NOMO-1 treated with dmso at 0.1 percent for 144 hours (cell line): ENCODE data around the gene MRPL43.
"Not testable (repeated sequence)": the region's sequence is repeated elsewhere in the genome, so short reads cannot be mapped to it uniquely, and the experiment has no call there.

Experiments used
- DNase-seq: peaks from one replicate; lab custom pipeline; 2025; ENCODE audit not compliant: unreplicated experiment; lab: John Stamatoyannopoulos, UW

MRPL43 gene

DNA sequence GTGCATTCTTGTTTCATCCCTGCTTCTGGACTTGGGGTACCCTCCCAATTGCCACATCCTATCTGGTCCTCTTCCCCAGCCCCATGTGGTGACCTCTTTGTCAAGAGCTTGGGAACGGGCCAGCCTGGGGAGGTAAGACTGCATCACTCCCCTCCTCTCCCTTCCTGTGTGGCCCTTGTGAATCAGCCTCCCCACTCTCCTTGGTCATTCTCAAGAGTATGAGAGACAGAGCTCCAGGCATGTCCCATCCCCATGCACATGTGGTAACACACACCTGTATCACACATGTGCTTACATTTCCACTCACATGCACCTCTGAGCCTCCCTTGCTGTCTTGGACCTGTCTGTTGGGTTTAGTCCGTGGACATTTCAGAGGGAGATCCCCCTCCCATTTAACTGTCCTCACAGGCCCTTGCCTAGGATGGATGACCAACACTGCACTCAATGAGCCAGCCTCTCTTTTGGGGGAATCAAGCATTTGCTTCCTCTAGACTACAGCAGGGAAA, 2.6 kb downstream of the MRPL43 start:
- no peak for DNase-seq

DNA sequence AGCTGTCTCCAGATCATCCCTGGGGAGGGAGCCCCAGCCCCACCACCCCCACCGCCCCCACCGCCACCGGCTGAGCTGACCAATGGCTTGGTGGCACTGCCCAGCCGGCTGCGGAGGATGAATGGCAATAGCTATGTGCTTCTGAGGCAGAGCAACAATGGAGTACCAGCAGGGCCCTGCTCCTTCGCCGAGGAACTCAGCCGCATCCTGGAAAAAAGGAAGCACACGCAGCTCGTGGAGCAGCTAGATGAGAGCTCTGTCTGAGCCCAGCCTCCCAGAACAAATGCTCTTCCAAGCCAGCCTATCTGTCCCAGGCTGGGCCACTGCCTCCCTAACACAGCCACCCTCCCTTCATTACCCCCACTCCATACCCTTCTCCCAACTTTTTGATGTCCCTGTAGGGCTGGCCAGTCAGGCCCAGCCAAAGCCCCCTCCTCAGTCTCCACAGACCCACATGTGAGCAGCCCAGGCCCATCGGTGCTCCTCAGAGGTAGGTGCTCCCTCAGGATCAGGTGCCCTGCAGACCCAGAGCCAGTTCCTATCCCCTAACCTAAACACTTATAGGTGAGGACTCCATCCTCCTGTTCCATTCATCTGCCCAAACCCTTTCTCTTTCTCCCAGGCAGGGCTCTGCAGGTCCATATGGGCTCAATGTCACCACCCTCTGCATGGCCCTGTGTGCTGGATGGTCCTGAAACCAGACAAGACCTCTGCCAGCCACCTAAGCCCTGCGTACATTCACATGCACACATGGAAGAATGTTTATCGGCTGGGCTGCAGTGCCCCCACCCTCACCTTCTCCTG, 3.2 kb downstream of the MRPL43 start:
- no peak for DNase-seq

DNA sequence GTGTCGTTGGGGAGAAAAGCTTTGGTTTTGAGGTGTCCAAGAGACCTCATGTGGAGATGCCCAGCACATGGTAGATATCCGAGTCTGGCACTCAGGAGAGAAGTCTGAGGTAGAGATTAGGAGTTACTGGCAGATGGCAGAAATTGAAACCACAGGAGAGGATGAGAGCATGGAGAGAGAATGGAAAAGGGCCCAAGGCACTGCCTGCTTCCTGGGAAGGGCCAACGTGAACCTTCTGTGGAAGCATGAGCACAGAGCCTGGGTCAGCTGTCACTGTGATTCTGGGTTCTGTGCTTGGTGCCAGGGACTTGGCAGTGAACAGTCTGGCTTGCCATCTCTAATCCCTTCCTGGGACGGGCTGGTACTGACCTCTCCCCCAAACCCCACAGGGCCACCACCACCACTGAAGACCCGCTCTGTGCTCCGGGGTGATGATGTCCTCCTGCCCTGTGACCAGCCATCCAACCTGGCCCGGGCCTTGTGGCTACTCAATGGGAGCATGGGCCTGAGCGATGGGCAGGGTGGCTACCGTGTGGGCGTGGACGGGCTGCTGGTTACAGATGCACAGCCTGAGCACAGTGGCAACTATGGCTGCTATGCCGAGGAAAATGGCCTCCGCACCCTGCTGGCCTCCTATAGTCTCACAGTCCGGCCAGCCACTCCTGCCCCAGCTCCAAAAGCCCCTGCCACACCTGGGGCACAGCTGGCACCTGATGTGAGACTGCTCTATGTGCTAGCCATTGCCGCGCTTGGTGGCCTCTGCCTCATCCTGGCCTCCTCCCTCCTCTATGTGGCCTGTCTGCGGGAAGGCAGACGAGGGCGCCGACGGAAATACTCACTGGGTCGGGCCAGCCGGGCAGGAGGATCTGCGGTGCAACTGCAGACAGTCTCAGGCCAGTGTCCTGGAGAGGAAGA, 4.1 kb downstream of the MRPL43 start:
- DNase-seq: no peak

DNA sequence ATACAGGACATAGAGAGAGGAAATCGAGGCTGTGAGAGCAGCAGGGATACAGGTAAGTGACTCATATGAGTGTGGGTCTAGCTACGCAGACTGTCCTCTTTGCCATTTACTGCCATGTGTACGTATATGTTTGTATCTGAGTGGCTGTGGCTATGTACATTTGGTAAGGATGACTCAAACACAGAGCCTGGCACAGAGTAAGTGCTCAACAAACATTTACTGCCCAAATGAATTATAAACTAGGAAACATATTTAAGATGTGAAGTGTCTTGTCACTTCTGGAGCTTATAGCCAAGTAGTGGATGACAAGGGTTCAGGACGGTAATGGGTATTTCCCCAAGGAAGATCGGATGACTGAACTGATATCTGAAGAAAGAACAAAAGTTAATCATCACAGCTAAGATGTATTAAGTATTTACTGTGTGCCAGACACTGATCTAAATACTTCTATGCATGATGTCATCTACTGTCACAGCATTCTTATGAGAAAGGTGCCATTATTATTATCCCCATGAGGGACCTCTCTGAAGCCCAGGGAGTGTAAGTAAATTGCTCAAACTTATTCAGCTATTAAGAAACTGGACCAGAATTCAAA, 6.0 kb downstream of the MRPL43 start:
- no peak for DNase-seq

DNA sequence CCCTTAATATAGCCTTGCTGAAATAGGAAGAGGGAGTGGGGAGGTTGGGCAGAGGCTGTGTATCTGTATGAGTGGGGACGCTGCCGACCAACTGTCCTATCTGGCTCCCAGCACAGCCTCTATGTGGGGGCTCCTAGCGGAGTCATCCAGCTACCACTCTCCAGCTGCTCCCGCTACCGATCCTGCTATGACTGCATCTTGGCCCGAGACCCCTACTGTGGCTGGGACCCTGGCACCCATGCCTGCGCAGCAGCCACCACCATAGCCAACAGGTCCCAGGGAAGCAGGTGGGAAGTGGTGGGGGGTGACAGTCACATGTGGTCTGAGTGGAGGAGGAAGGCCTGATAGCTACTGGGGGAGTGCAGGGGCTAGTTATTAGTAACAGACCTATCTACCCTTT, 6.6 kb downstream of the MRPL43 start:
- DNase-seq: no peak

DNA sequence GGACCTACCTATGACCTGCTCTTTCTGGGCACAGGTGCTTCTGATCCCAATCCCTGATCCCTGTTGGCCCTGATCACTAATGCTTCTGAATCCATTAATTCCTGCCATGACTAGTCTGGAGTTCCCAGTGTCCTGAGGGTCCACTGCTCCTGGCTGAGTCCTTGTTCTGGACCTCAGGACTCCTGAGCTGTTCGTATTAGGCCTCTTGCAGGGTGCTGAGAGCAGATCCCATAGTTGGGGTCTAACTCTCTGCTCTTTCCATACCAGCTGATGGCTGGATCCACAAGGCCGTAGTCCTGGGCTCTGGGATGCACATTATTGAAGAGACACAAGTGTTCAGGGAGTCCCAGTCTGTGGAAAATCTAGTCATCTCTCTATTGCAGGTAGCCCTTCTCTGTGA, 7.0 kb downstream of the MRPL43 start:
- DNase-seq: no peak

DNA sequence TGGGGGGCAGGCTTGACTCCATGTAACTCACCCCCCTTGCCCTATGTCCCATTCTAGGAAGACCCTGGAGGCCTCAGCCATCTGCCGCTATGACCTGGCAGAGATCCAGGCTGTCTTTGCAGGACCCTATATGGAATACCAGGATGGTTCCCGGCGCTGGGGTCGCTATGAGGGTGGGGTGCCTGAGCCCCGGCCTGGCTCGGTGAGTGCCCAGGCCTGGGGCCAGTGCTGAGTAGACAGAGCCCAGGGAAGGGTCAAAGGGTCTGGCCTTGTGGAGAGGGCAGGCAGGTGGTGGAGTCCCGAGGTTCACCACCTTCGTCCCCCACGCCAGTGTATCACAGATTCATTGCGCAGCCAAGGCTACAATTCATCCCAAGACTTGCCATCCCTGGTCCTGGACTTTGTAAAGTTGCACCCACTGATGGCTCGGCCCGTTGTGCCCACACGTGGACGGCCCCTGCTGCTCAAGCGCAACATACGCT, 7.5 kb downstream of the MRPL43 start:
- DNase-seq: no peak

DNA sequence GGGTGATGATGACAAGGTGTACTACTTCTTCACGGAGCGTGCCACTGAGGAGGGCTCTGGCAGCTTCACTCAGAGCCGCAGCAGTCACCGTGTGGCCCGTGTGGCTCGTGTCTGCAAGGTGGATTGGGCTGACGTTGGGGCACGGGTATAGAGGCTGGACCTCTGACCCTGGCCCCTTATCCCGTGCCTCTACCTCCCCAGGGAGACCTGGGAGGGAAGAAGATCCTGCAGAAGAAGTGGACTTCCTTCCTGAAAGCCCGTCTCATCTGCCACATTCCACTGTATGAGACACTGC, 8.4 kb downstream of the MRPL43 start:
- DNase-seq: no peak

DNA sequence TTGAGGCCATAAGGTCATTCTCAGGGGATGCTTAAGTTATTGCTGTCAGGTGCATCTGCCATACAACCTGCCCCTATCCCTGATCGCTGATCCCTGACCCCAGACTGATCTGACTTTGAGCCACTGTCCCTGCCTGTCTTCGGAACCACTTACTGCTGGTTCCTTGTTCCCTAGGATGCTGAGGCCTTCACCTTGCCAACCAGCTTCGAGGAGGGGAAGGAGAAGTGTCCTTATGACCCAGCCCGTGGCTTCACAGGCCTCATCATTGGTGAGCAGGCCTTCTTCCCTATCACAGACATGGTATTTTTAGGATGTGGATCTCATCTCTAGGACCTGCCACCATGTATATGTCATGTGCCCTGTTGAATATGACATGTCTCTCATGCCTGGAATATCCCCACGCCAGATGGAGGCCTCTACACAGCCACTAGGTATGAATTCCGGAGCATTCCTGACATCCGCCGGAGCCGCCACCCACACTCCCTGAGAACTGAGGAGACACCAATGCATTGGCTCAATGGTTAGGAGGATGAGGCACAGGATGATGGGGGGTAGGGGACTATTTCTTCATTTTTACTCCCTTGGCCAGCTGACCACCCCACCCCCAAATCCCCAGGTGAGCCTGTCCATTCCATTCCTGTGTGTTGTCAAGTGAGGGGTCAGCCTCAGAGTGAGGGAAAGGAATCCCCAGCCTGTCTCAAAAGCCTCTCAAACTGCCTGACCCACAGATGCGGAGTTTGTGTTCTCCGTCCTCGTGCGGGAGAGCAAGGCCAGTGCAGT, 9.0 kb downstream of the MRPL43 start:
- no peak for DNase-seq

DNA sequence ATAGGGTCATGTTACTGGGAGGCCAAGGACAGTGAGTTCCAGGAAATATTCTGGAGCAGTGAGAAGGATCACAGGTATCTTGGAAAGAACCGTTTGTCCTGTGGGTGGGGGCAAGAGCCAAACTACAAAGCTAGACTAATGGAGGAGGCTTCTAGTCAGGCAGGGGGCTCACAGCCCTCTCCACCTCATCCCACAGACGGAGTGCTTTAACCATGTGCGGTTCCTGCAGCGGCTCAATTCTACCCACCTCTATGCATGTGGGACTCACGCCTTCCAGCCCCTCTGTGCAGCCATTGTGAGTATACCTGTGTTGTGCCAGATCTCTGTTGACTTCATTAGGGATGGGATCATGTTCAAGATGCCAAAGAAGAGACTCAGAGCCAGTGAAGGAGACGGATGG, 9.9 kb downstream of the MRPL43 start:
- DNase-seq: no peak

DNA sequence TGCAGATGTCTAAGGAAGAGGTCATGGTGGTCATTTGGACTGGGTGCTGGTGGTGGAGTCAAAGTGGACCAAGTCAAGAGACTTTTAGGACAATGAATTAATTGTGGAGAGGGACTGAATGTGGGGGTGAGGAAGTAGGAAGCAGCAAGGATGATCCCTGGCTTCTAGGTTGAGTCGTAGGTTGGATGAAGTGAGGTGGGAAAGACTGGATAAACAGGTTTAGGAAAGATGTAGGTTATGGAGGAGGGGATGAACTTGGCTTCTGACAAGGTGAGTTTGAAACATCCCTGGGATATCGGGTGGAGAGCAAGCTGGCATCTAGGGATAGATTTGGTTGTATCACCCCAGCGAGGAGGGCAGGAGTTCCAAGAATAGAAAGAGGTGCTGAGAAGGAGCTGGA, 10.4 kb downstream of the MRPL43 start:
- DNase-seq: no peak

DNA sequence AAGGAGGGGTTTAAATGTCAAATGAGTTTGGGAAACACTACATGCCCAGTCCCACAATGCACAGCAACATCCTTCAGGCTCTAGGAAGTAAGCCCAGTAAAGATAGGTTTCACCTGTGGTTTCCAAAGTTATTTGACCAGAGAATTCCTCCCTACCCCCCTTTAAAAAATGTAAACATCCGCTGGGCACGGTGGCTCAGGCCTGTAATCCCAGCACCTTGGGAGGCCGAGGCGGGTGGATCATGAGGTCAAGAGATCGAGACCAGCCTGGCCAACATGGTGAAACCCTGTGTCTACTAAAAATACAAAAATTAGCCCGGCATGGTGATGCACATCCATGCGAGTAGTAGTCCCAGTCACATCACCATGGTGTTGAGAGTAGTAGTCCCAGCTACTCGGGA, 11.9 kb downstream of the MRPL43 start:
- not testable (repeated sequence) for DNase-seq

DNA sequence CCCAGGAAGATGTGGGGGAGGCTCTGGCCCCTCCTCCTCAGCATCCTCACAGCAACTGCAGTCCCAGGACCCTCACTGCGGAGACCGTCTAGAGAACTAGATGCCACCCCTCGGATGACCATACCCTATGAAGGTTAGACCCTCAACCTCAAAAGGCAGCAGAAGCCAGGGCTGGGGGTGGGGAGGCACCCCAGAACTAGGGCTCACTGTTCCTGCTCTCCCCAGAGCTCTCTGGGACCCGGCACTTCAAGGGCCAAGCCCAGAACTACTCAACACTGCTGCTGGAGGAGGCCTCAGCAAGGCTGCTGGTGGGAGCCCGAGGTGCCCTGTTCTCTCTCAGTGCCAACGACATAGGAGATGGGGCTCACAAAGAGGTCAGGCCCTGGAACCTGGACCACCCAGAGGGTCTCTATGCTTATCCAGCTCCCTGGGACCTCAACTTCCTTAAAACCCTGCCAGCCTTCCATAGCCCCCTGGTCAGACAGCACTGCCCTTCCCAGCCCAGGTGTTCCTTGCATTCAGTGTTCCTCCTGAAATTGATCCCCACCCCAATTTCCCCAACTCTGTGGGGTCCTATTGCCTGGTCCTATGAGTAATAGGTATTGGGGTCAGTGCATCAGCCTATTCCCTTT, 14.3 kb downstream of the MRPL43 start:
- DNase-seq: no peak

DNA sequence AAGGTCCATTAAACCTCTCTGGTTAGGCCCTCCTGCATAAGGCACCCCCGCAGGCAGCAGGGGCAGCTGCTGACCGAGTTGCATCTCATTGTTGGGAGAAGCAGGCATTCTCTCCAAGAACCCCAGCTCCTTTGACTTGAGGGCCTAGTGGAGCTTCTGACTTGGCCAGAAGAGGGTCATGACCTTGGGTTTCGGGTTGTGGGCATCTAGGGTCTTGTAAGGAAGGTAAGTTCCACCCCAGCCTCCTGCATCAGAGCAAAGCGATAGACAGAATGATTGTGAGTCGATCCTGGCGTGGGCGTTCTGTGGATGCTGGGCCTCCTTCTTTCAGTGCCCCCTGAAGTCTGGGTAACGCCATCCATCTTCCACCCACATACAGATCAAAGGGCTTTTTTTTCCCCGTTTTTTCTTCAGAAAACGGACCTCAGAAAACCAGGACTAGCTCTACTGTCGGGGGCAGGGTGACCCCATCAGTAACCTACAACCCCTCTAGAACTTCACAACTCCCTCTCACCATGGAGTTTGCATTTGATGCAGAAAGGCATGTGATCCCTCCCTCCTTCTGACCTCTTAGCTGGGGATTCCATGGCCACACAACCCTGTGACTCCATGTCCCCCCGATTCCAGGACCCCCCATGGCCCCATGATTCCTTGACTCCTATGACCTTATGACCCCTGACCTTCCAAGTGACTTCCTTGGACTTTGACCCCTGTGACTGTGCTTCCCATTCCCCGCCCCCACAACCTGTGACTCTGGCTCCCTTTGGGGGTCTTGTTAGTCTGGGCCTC, 15.0 kb downstream of the MRPL43 start:
- DNase-seq: no peak

DNA sequence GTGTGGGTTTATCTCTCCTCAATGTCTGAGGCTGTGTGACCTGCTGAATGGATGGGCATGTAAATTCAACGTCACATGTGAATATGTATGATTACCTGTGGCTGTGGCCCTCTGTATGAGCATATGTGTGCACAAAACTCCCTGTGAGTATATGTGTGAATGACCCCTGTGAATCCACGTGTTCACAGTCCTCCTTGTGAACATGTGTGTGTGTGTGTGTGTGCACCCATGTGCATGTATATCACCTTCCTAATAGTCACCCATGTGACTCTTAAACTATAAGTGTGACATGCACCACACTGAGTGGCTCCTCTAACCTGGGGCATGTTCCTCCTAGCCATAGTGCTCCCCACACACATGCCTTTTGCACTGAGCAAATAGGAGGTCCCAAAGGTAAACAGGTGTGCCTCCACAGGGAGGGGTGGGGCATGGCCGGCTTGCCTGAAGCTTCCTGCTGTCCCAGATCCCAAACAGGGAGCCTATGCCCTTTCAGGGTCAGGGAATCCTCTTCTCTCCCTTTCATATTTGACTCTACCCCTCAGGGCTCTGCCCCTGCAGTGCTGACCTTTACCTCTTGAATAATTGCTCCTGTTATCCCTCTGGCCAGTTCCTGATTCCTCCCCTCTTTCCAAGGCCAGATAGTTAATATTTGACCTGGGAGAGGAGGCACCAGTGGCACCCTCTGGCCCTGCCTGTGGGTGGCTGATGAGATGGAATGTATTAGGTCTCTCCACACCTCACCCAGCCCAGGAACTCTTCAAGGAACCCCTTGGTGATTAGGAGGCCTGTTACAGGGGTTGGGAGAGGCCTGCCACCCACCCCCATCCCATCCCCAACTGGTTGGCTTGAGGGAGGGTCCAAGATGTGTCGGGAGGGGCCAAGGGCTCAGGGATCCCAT, 16.1 kb downstream of the MRPL43 start:
- no peak for DNase-seq

DNA sequence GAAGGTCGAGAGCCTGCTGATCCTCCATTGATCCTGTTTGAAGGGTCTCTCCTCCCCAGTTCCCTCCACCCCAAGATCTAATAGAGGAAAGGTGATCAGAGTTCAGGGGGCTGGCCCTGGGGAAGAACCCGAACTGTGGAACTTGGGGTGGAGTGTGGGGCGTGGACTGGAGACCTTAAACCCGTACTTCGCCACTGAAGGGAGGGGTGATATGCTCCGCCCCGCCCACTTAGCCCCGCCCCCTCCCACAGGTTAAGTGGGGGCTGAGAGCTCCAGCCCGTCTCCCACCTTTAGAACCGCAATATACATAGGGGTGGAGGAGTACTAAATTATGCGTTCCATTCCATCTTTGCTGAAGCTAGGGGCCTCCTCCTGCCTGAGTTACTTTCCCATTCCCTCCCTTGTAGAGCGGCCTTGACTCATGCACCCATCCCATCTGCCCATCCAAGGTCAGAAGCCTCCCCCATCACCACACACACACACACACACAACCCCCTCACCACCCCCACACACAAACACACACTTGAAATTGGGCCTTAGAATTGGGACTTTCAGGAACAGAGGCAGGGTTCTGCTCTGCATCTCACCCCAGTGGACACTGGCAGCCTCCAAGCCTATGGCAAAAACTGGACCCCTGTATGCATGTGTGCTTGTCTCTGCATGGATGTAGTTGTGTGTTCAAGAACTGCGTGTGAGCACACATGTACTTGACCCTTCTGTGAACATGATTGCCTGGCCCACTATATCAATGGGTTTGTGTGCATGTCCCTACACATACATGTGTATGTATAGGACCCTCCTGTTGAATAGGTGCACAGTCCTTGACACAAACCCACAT, 17.0 kb downstream of the MRPL43 start:
- DNase-seq: no peak

DNA sequence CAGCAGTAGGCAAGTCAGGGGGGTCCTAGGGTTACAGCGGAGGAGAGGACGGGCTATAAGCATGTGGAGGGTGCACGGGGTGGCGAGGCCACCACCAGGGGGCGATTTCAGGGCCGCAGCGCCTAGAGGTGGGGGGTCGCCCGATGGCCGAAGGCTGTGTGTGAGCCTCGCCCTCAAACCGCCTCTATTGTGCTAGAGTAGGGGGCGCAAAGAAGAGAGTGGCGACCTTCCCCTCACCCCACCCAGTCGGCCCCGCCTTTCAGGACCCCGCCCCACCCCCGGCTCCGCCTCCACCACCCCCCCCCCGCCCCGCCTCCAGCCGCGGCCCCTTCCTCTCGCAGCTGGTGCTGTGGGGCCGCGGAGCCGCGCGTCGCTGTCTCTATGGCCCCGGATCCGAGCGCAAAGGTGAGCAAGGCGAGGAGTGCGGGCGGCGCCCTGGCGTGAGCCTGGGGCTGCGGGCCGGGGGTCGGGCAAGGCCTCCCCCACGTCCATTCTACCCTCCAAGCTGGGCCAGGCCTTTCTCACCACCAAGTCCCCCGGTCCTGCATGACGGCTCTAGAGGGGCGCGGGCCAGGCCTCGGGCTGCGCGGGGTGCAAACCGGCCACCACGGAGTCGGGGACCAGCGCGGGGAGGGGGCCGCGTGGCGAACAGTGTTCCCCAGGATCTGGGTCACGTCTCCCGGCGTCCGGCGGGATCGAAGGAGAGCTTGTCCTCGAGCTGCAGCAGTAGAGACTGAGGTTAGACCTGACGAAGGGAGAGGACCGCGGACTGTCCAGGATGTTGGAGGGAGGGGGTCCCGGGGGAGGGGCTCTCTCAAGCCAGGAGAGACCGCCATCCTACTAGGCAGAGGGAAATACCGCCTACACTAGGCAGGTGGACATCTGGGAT, 17.9 kb downstream of the MRPL43 start, which contains the start of gene SEMA4G:
Gene SEMA4G (plus strand): TSS at position 318 of the 889 bp plus-strand sequence. CDS start 3,409 bp downstream, outside the sequence.
- DNase-seq: no peak
